ENCODE data around the gene PNN. TPM values are rescaled to one million over a fixed set of nuclear protein-coding genes. Genes with fewer than 3 reads are reported as not detected.
"Not testable (repeated sequence)": the region's sequence is repeated elsewhere in the genome, so short reads cannot be mapped to it uniquely, and the experiment has no call there.

Gene PNN
- total RNA-seq, 1 donor from 2014 or later, result 109 TPM

DNA sequence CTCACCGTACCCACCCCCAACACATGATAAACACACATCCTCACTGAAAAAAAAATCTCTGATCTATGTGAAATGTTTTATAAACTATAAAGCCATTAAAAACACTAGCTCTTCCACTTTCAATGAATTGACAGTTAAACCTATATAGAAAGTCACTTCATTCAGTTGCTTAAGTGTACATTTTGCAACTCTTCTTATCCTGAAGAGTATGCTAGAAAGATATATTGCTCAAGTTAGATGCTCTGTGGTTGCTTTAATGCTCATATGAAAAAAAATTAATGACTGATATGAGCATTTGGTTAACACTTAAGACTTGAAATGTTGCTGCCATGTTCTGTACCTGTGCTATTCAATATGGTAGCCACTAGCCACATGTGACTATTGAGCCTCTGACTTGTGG, 37.6 kb downstream of the PNN start:
- TF ChIP-seq, protein P1, sequence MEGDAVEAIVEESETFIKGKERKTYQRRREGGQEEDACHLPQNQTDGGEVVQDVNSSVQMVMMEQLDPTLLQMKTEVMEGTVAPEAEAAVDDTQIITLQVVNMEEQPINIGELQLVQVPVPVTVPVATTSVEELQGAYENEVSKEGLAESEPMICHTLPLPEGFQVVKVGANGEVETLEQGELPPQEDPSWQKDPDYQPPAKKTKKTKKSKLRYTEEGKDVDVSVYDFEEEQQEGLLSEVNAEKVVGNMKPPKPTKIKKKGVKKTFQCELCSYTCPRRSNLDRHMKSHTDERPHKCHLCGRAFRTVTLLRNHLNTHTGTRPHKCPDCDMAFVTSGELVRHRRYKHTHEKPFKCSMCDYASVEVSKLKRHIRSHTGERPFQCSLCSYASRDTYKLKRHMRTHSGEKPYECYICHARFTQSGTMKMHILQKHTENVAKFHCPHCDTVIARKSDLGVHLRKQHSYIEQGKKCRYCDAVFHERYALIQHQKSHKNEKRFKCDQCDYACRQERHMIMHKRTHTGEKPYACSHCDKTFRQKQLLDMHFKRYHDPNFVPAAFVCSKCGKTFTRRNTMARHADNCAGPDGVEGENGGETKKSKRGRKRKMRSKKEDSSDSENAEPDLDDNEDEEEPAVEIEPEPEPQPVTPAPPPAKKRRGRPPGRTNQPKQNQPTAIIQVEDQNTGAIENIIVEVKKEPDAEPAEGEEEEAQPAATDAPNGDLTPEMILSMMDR (IDR thresholded peaks at IDR 0.05), result no peak
- intact Hi-C loops (cut with micrococcal nuclease), result no loop called here
- H3K36me3 Mint-ChIP-seq (ENCODE audit: low read depth), result no peaks in the 10 kb centered on the region
- H3K27me3 Mint-ChIP-seq, result no peaks in the 10 kb centered on the region
- CTCF ChIA-PET, result no interaction called here
- H3K4me3 Mint-ChIP-seq, result no peak overlapping the region
- POLR2A ChIA-PET, result no interaction called here
- H3K9me3 Mint-ChIP-seq, result no peaks in the 10 kb centered on the region
- DNase-seq (no peak), ATAC-seq (ENCODE audit: low read depth) (no peak)
- no peaks in the 10 kb centered on the region for H3K4me1 Mint-ChIP-seq
- no peak overlapping the region for H3K27ac Mint-ChIP-seq

DNA sequence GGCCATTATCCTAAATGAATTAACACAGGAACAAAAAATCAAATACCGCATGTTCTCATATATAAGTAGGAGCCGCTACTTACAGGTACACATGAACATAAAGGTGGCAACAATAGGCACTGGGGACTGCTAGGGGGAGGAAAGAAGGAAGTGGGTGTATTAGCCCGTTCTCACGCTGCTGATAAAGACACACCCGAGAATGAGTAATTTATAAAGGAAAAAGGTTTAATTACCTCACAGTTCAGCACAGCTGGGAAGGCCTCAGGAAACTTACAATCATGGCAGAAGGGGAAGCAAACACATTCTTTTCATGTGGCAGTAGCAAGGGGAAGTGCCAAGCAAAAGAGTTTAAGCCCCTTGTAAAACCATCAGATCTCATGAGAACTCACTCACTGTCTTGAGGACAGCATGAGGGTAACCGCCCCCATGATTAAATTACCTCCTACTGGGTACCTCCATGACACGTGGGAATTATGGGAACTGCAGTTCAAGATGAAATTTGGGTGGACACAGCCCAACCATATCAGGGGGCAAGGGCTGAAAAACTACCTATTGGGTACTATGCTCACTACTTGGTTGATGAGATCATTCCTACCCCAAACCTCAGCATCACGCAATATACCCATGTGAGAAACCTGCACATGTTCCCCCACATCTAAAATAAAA, 42.3 kb downstream of the PNN start:
- Mint-ChIP-seq H3K4me3 (no peak overlapping the region), H3K4me1 (peaks cover 5% of the 10 kb centered on the region), H3K27me3 (no peaks in the 10 kb centered on the region), H3K36me3 (ENCODE audit: low read depth) (no peaks in the 10 kb centered on the region), H3K27ac (no peak overlapping the region), H3K9me3 (peaks cover 2% of the 10 kb centered on the region)
- ChIA-PET CTCF (no interaction called here), POLR2A (no interaction called here)
- intact Hi-C loops (cut with micrococcal nuclease), result no loop called here
- ATAC-seq (ENCODE audit: low read depth), result no peak
- TF ChIP-seq, protein P1 (IDR thresholded peaks at IDR 0.05), result no peak
- no peak for DNase-seq

DNA sequence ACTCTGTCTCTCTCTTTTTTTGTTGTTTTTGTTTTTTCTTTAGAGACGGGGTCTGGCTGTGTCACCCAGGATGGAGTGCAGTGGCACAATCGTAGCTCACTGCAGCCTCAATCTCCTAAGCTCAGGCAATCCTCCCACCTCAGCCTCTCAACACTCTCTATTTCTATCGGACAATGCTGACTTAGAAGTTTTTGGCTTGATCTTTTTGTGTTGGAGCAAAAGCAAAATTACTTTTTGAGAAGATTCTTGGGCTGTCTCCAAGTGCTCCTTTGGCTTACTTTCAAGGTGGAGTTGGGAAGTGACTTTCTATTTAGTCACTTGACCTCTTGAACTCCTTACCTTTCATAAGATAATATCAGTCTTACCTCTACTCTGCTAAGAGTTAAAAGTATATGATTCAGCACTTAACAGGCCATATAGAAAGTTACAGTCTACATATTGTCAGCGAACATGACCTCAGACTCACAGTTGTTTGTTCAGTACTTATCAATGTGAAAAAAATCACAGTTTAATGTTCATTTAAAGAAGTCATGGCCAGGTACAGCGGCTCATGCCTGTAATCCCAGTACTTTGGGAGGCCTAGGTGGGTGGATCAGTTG, 43.2 kb downstream of the PNN start:
- TF ChIP-seq, protein P1 (IDR thresholded peaks at IDR 0.05), result no peak
- intact Hi-C loops (cut with micrococcal nuclease), result no loop called here
- no peak overlapping the region for H3K27ac Mint-ChIP-seq
- no peaks in the 10 kb centered on the region for H3K36me3 Mint-ChIP-seq (ENCODE audit: low read depth)
- ChIA-PET POLR2A (no interaction called here), CTCF (no interaction called here)
- peaks cover 5% of the 10 kb centered on the region for H3K4me1 Mint-ChIP-seq
- H3K4me3 Mint-ChIP-seq, result no peak overlapping the region
- H3K9me3 Mint-ChIP-seq, result peaks cover 2% of the 10 kb centered on the region
- DNase-seq (no peak), ATAC-seq (ENCODE audit: low read depth) (no peak)
- no peaks in the 10 kb centered on the region for H3K27me3 Mint-ChIP-seq

DNA sequence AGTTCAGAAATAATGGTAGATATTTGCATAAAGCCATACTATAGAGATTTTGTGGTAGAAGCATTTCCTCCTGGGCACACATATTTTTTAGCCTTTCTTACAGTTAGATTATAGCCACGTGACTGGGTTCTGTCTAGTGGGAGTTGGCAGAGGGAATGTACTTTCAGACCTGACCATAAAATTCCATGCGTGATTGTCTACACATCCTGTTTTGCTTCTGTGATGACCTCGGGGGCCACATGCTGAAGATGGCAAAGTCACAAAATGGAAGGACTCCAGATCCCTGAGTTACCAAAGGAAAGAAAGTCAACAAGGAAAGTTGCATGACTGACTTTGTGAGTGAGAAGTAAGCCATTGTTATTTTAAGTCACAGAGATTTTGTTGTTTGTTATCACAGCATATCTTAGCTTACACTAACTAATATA, 44.0 kb downstream of the PNN start:
- H3K4me3 Mint-ChIP-seq, result no peak overlapping the region
- H3K27me3 Mint-ChIP-seq, result peaks cover 2% of the 10 kb centered on the region
- TF ChIP-seq, protein P1 (IDR thresholded peaks at IDR 0.05), result no peak
- ATAC-seq (ENCODE audit: low read depth) (no peak), DNase-seq (no peak)
- intact Hi-C loops (cut with micrococcal nuclease), result no loop called here
- peaks cover 5% of the 10 kb centered on the region for H3K4me1 Mint-ChIP-seq
- H3K9me3 Mint-ChIP-seq, result peaks cover 2% of the 10 kb centered on the region
- POLR2A ChIA-PET, result no interaction called here
- H3K27ac Mint-ChIP-seq, result no peak overlapping the region
- H3K36me3 Mint-ChIP-seq (ENCODE audit: low read depth), result no peaks in the 10 kb centered on the region
- CTCF ChIA-PET, result no interaction called here

DNA sequence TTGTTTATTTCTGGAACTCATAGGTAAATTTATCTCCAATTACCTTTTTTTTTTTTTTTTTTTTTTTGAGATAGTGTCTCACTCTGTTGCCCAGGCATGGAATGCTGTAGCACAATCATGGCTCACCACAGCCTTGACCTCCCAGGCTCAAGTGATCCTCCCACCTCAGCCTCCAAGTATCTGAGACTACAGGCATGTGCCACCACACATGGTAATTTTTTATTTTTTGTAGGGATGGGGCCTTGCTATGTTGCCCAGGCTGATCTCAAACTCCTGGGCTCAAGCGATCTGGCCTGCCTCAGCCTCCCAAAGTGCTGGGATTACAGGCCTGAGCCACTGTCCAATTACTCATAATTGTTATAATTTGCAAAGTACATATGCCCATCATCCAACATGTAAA, 45.4 kb downstream of the PNN start:
- H3K4me3 Mint-ChIP-seq; DNase-seq; intact Hi-C loops (cut with micrococcal nuclease); H3K27ac Mint-ChIP-seq; POLR2A ChIA-PET; ATAC-seq (ENCODE audit: low read depth); H3K27me3 Mint-ChIP-seq; H3K9me3 Mint-ChIP-seq; H3K36me3 Mint-ChIP-seq (ENCODE audit: low read depth); CTCF ChIA-PET; H3K4me1 Mint-ChIP-seq: not testable (repeated sequence)

DNA sequence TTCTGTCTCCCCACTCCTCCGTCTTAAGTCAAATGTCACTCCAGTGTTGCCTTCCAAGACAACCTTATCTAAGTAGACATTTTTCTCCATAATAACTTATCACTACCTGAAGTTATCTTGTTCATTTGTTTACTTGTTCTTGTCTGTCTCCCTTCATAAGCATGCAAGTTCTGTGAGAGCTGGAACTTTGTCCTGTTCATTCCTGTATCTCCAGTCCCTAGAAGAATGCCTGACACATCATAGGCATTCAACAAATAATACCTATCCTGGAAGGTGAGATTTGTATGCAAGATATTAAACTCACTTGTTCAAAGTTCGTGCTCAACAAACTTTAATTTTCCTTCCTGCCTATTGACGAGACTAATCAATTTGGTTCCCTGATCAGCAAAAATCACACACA, 53.0 kb downstream of the PNN start:
- ATAC-seq (ENCODE audit: low read depth) (no peak), DNase-seq (no peak)
- no peaks in the 10 kb centered on the region for H3K4me1 Mint-ChIP-seq
- peaks cover 5% of the 10 kb centered on the region for H3K27me3 Mint-ChIP-seq
- no peak overlapping the region for H3K4me3 Mint-ChIP-seq
- no peaks in the 10 kb centered on the region for H3K36me3 Mint-ChIP-seq (ENCODE audit: low read depth)
- no peak overlapping the region for H3K27ac Mint-ChIP-seq
- ChIA-PET POLR2A (no interaction called here), CTCF (no interaction called here)
- TF ChIP-seq, protein P1 (IDR thresholded peaks at IDR 0.05), result no peak
- intact Hi-C loops (cut with micrococcal nuclease), result no loop called here
- H3K9me3 Mint-ChIP-seq, result no peaks in the 10 kb centered on the region

All from activated B cell treated with CpG ODN at 0.5 μM for 24 hours (primary cell).